Measurements from ENCODE around the gene ECE1.

DNA sequence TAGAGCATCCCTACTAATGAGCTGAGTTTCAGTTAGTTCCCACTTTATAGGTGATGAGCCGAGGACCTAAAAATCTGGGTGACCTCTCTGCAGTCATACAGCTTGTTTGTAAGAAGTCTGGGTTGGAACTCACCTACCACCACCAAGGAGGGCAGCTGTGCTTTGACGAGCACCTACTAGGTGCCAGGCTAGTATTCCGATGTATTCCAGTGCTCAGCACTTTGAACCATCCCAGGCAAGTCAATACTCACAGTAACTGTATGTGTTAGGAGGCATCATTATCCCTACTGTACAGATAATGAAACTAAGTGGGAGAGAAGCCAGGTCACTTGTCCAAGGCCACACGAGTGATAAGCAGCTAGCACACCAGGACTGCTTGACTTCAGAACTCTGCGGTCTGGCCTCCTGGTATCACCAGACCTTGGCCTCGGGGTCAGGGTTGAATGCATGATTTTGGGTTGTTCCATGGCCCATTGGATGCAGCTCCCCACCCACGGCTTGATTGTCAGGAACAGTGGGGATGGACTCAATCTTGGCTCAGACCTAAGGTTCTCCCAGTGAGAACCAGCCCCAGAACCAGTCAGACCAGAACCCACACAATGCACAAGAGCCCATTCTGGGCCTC, 20.7 kb downstream of the ECE1 start:
- TF ChIP-seq, protein P1, sequence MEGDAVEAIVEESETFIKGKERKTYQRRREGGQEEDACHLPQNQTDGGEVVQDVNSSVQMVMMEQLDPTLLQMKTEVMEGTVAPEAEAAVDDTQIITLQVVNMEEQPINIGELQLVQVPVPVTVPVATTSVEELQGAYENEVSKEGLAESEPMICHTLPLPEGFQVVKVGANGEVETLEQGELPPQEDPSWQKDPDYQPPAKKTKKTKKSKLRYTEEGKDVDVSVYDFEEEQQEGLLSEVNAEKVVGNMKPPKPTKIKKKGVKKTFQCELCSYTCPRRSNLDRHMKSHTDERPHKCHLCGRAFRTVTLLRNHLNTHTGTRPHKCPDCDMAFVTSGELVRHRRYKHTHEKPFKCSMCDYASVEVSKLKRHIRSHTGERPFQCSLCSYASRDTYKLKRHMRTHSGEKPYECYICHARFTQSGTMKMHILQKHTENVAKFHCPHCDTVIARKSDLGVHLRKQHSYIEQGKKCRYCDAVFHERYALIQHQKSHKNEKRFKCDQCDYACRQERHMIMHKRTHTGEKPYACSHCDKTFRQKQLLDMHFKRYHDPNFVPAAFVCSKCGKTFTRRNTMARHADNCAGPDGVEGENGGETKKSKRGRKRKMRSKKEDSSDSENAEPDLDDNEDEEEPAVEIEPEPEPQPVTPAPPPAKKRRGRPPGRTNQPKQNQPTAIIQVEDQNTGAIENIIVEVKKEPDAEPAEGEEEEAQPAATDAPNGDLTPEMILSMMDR (IDR thresholded peaks at IDR 0.05; ENCODE audit: insufficient read depth, low read length) = no peak
- TF ChIP-seq REST (IDR thresholded peaks at IDR 0.05; ENCODE audit: insufficient replicate concordance, low read depth) = no peak
- TF ChIP-seq GABPA (IDR thresholded peaks at IDR 0.05; ENCODE audit: low read depth) = no peak

Data from HL-60 (cell line).